ENCODE measurements around the gene RAB27B.
"Not testable (repeated sequence)": the region's sequence is repeated elsewhere in the genome, so short reads cannot be mapped to it uniquely, and the experiment has no call there.

The RAB27B gene

GRCh38 chr18:54849683-54850082 lies 21.4 kb downstream of the RAB27B start:
- H3K4me3 ChIP-seq (ENCODE audit: low read length): no peak overlapping the region
- DNase-seq (ENCODE audit: low read depth): no peak
- no peak for TF ChIP-seq CTCF (IDR thresholded peaks at IDR 0.05; ENCODE audit: insufficient read depth, low read depth, low read length, missing control alignments)

- no peak for TF ChIP-seq CTCF (IDR thresholded peaks at IDR 0.05; ENCODE audit: insufficient read depth, low read depth, low read length, missing control alignments)
- H3K4me3 ChIP-seq (ENCODE audit: low read length): no peak overlapping the region
- no peak for DNase-seq (ENCODE audit: low read depth)
Measured at GRCh38 chr18:54850598-54850997, 22.3 kb downstream of the RAB27B start.

GRCh38 chr18:54852780-54853675 lies 24.8 kb downstream of the RAB27B start:
- H3K4me3 ChIP-seq (ENCODE audit: low read length): no peak overlapping the region
- no peak for TF ChIP-seq CTCF (IDR thresholded peaks at IDR 0.05; ENCODE audit: insufficient read depth, low read depth, low read length, missing control alignments)
- no peak for DNase-seq (ENCODE audit: low read depth)

GRCh38 chr18:54855050-54855449 lies 26.8 kb downstream of the RAB27B start:
- not testable (repeated sequence) for DNase-seq (ENCODE audit: low read depth); H3K4me3 ChIP-seq (ENCODE audit: low read length)

GRCh38 chr18:54856105-54856646 lies 27.9 kb downstream of the RAB27B start:
- no peak overlapping the region for H3K4me3 ChIP-seq (ENCODE audit: low read length)
- no peak for DNase-seq (ENCODE audit: low read depth)
- no peak for TF ChIP-seq CTCF (IDR thresholded peaks at IDR 0.05; ENCODE audit: insufficient read depth, low read depth, low read length, missing control alignments)

GRCh38 chr18:54857499-54857898 lies 29.2 kb downstream of the RAB27B start:
- TF ChIP-seq CTCF (IDR thresholded peaks at IDR 0.05; ENCODE audit: insufficient read depth, low read depth, low read length, missing control alignments): no peak
- DNase-seq (ENCODE audit: low read depth): no peak
- no peak overlapping the region for H3K4me3 ChIP-seq (ENCODE audit: low read length)

GRCh38 chr18:54859667-54860421 lies 31.6 kb downstream of the RAB27B start:
- TF ChIP-seq CTCF (IDR thresholded peaks at IDR 0.05; ENCODE audit: insufficient read depth, low read depth, low read length, missing control alignments): no peak
- no peak overlapping the region for H3K4me3 ChIP-seq (ENCODE audit: low read length)
- DNase-seq (ENCODE audit: low read depth): no peak
